ENCODE data around the gene ATG10.
"Not testable (repeated sequence)": the region's sequence is repeated elsewhere in the genome, so short reads cannot be mapped to it uniquely, and the experiment has no call there.

The ATG10 gene

GRCh38 chr5:82139837-82140236, 168.0 kb downstream of the ATG10 start:
- not testable (repeated sequence) for DNase-seq

- DNase-seq: no peak
Measured at GRCh38 chr5:82142217-82142841, 170.5 kb downstream of the ATG10 start.

GRCh38 chr5:82142928-82143577, 171.2 kb downstream of the ATG10 start:
- no peak for DNase-seq

GRCh38 chr5:82147860-82148573, 176.2 kb downstream of the ATG10 start:
- no peak for DNase-seq

- DNase-seq: no peak
Measured at GRCh38 chr5:82149434-82149833, 177.6 kb downstream of the ATG10 start.

- no peak for DNase-seq
Measured at GRCh38 chr5:82150559-82150958, 178.7 kb downstream of the ATG10 start.

GRCh38 chr5:82151204-82151603, 179.4 kb downstream of the ATG10 start:
- DNase-seq: no peak

- DNase-seq: no peak
Measured at GRCh38 chr5:82151662-82152061, 179.8 kb downstream of the ATG10 start.

GRCh38 chr5:82152978-82153481, 181.2 kb downstream of the ATG10 start:
- DNase-seq: no peak

GRCh38 chr5:82154776-82155175, 183.0 kb downstream of the ATG10 start:
- no peak for DNase-seq

GRCh38 chr5:82155305-82155704, 183.5 kb downstream of the ATG10 start:
- DNase-seq: no peak

- no peak for DNase-seq
Measured at GRCh38 chr5:82156874-82157273, 185.1 kb downstream of the ATG10 start.

GRCh38 chr5:82158755-82159413, 187.1 kb downstream of the ATG10 start:
- no peak for DNase-seq

- DNase-seq: no peak
Measured at GRCh38 chr5:82160948-82161347, 189.1 kb downstream of the ATG10 start.

- no peak for DNase-seq
Measured at GRCh38 chr5:82162573-82162972, 190.8 kb downstream of the ATG10 start.

- no peak for DNase-seq
Measured at GRCh38 chr5:82163452-82164175, 191.8 kb downstream of the ATG10 start.

- DNase-seq: no peak
Measured at GRCh38 chr5:82164176-82164976, 192.6 kb downstream of the ATG10 start.

- DNase-seq: no peak
Measured at GRCh38 chr5:82164977-82165713, 193.3 kb downstream of the ATG10 start.

GRCh38 chr5:82165740-82166530, 194.1 kb downstream of the ATG10 start:
- DNase-seq: peak in 2 of 5 experiments; percentile 15 to 76

- no peak for DNase-seq
Measured at GRCh38 chr5:82167372-82167935, 195.6 kb downstream of the ATG10 start.

All from T-helper 2 cell (primary cell).